Neural cell (in vitro differentiated cells): ENCODE results near the gene DNER.

ENCODE experiments used
- RAD21 ChIP-seq: fragments of 450-650 bp; conservative IDR thresholded peaks from 2 replicates; pipeline ENCODE4 v1.6.1; 2014; ENCODE audit warnings: antibody characterized with exemption, mild to moderate bottlenecking, moderate library complexity
- TF ChIP-seq, protein P1 (sequence below): fragments of 450-650 bp; IDR thresholded peaks from 2 replicates; pipeline ENCODE4 v1.5.1; 2014; ENCODE audit warnings: antibody characterized with exemption, mild to moderate bottlenecking, moderate library complexity; ENCODE audit not compliant: poor library complexity, severe bottlenecking

- TF ChIP-seq RAD21: no peak
- TF ChIP-seq, protein P1, sequence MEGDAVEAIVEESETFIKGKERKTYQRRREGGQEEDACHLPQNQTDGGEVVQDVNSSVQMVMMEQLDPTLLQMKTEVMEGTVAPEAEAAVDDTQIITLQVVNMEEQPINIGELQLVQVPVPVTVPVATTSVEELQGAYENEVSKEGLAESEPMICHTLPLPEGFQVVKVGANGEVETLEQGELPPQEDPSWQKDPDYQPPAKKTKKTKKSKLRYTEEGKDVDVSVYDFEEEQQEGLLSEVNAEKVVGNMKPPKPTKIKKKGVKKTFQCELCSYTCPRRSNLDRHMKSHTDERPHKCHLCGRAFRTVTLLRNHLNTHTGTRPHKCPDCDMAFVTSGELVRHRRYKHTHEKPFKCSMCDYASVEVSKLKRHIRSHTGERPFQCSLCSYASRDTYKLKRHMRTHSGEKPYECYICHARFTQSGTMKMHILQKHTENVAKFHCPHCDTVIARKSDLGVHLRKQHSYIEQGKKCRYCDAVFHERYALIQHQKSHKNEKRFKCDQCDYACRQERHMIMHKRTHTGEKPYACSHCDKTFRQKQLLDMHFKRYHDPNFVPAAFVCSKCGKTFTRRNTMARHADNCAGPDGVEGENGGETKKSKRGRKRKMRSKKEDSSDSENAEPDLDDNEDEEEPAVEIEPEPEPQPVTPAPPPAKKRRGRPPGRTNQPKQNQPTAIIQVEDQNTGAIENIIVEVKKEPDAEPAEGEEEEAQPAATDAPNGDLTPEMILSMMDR: no peak
Observed at GRCh38 chr2:229695961-229696360, 18.4 kb downstream of the DNER start.
